ENCODE measurements around the gene TEAD1. TPM values are rescaled to one million over a fixed set of nuclear protein-coding genes. Genes with fewer than 3 reads are reported as not detected.

The TEAD1 gene
- total and polyA plus RNA-seq, 9 of the 15 experiments (the other 6 are each of a cell fraction or from before 2014, with no cell fraction given): 1.7 to 17.7 (median 10.8) TPM

- no peak for TF ChIP-seq DEAF1 (CRISPR knock-in tag; IDR thresholded peaks at IDR 0.05)
- no peak for TF ChIP-seq HLTF (IDR thresholded peaks at IDR 0.05)
- no peak for TF ChIP-seq ZKSCAN3 (CRISPR knock-in tag; IDR thresholded peaks at IDR 0.05)
- no peak for TF ChIP-seq KLF13 (tag; IDR thresholded peaks at IDR 0.05; ENCODE audit: borderline replicate concordance, low read depth)
- TF ChIP-seq EGR1 (conservative IDR thresholded peaks at IDR 0.05): peak; percentile 59
- TF ChIP-seq CEBPB (tag; IDR thresholded peaks at IDR 0.05): peak; percentile 87
- no peak for TF ChIP-seq HNRNPLL (IDR thresholded peaks at IDR 0.05; ENCODE audit: low read depth, low read length, poor library complexity, severe bottlenecking)
- TF ChIP-seq MLLT1 (IDR thresholded peaks at IDR 0.05): peak in 1 of 2 experiments; percentile 91; a peak in 1 of 4 replicates
- no peak for TF ChIP-seq HDAC8 (tag; IDR thresholded peaks at IDR 0.05)
- no peak for TF ChIP-seq KDM4B (IDR thresholded peaks at IDR 0.05; ENCODE audit: borderline replicate concordance in 2 of 2, low read depth in 1 of 2)
- TF ChIP-seq SETDB1 (IDR thresholded peaks at IDR 0.05; ENCODE audit: low read length): no peak
- no peak for TF ChIP-seq RAD21 (CRISPR knock-in tag; conservative IDR thresholded peaks at IDR 0.05 in 1 of 2, IDR thresholded peaks at IDR 0.05 in 1 of 2)
- no peak for TF ChIP-seq ZBTB8A (IDR thresholded peaks at IDR 0.05; ENCODE audit: partially characterized antibody)
- TF ChIP-seq ZNF740 (CRISPR knock-in tag; IDR thresholded peaks at IDR 0.05): no peak
- no peak for TF ChIP-seq ZNF740 (tag; IDR thresholded peaks at IDR 0.05)
- TF ChIP-seq ZNF3 (CRISPR knock-in tag; IDR thresholded peaks at IDR 0.05): no peak
- peak; percentile 87 for TF ChIP-seq NFIC (IDR thresholded peaks at IDR 0.05)
- TF ChIP-seq MBD2 (IDR thresholded peaks at IDR 0.05; ENCODE audit: borderline replicate concordance, low read depth): peak; percentile 68; the same call in 1 of the 2 replicates
- no peak for TF ChIP-seq BRF1 (IDR thresholded peaks at IDR 0.05; ENCODE audit: borderline replicate concordance, extremely low read depth, insufficient read length)
- no peak for TF ChIP-seq NELFE (IDR thresholded peaks at IDR 0.05; ENCODE audit: insufficient read depth, insufficient read length)
- TF ChIP-seq SP2 (IDR thresholded peaks at IDR 0.05; ENCODE audit: extremely low read depth, low read depth, low read length, poor library complexity, severe bottlenecking): no peak
- peak; percentile 38 to 65; a peak in 1 of 4 replicates for TF ChIP-seq SIN3A (IDR thresholded peaks at IDR 0.05; ENCODE audit: borderline replicate concordance in 2 of 2, control insufficient read depth in 1 of 2, low read depth in 2 of 2, low read length in 2 of 2)
- no peak for TF ChIP-seq IFI16 (CRISPR knock-in tag; IDR thresholded peaks at IDR 0.05)
- peak; percentile 89 for TF ChIP-seq GTF2B (IDR thresholded peaks at IDR 0.05; ENCODE audit: extremely low read depth, insufficient read length)
These were observed 315.4 kb downstream of the TEAD1 start (continued) for GRCh38 chr11:12989428-12990161.
